Right hindlimb (tissue), 1 donor: ENCODE measurements around the gene USH2A.
A peak's percentile ranks its signal among the peaks of the same experiment; 100 is the strongest.
"Not testable (repeated sequence)": the region's sequence is repeated elsewhere in the genome, so short reads cannot be mapped to it uniquely, and the experiment has no call there.

Source experiments
- DNase-seq: peaks from one replicate; pipeline ENCODE4 v3.0.0-alpha.2; 2018

USH2A gene

GRCh38 chr1:216387782-216388181 is 35.5 kb downstream of the USH2A start:
- DNase-seq: no peak

GRCh38 chr1:216379441-216379840 is 43.8 kb downstream of the USH2A start:
- DNase-seq: no peak

GRCh38 chr1:216368249-216368648 is 55.0 kb downstream of the USH2A start:
- no peak for DNase-seq

GRCh38 chr1:216366979-216367378 is 56.3 kb downstream of the USH2A start:
- DNase-seq: no peak

- no peak for DNase-seq
These were observed 66.3 kb downstream of the USH2A start for GRCh38 chr1:216356945-216357344.

- no peak for DNase-seq
These were observed 73.1 kb downstream of the USH2A start for GRCh38 chr1:216350186-216350585.

GRCh38 chr1:216346526-216346925 is 76.7 kb downstream of the USH2A start:
- DNase-seq: peak; percentile 34

DNA sequence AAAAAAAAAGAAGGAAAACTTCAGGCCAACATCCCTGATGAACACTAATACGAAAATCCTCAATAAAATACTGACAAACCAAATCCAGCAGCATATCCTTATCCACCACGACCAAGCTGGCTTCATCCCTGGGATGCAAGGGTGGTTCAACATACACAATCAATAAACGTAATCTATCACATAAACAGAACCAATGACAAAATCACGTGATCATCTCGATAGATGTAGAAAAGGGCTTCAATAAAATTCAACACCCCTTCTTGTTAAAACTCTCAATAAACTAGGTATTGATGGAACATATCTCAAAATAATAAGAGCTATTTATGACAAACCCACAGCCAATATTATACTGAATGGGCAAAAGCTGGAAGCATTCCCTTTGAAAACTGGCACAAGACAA is 82.7 kb downstream of the USH2A start:
- DNase-seq: not testable (repeated sequence)

DNA sequence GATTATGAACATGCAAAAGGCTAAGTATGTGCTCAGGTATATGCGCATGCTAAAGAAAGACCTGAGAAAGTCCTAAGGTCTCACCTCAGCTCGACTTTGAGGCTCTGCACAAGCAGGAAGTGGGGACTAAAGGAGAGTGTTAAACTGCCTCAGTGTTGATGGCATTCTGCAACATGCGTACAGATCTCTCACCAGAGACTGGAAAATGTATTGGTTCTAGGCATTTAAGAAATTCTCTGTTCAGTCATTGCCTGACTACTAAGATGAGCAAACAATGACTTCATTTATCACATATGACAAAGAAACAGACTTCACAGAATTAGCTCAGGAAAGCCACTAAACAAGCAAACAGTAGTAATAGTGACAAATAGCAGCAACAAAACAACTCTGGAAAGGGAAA is 90.8 kb downstream of the USH2A start:
- DNase-seq: no peak

DNA sequence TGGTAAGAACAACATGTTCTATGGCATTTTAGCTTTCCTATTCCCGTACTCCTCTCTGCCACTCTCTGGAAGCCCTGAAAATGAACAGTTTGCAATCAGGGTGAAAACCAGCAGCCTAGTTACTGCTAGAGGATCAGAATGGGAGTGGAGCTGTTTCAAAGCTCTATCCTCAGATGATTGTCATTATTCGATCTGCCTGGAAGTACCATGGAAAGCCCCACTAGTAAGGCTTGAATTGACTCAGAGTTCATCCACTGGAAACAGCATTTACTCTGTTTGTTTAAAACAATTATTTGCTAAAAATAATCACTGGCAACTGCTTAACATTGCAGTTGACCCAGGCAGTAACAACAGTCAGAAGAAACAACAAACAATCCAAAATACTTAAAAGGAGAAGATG is 91.2 kb downstream of the USH2A start:
- no peak for DNase-seq

DNA sequence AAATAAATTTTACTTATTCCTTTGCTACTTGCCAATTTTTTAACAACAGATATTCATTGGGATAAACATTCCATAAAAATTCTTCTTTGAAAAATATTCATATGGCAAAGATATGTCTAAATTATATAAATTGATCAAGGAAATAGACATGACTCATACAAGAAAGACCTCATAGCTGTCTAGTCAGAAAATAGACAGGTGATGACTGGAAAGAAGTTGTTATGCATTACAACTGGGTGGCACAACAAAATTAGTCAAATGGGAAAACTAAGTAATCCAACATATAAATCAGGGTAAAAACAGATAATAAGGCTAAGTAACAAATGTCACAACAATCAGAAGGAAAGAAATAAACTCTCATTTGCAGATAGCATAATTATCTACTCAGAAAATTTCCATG is 92.0 kb downstream of the USH2A start:
- no peak for DNase-seq

- no peak for DNase-seq
These were observed 93.0 kb downstream of the USH2A start for GRCh38 chr1:216330262-216330661.

DNA sequence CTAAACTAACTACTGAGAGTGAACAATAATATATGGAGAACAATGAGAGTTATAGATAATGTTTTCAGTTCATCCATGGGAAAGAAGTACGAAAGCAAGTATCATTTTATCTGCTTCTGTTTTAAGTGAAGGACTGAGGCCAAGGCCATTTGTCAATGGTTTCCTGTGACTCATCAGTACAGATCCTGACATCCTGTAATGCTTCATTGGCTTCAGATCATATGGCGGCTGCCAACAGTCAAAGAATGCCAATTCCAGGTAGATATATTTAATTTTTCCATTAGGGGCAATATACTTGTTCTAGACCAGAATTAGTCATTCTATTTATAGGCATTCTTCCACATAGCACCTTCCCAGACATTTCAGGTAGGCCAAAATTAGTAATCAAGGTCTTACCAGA is 97.3 kb downstream of the USH2A start:
- DNase-seq: no peak

DNA sequence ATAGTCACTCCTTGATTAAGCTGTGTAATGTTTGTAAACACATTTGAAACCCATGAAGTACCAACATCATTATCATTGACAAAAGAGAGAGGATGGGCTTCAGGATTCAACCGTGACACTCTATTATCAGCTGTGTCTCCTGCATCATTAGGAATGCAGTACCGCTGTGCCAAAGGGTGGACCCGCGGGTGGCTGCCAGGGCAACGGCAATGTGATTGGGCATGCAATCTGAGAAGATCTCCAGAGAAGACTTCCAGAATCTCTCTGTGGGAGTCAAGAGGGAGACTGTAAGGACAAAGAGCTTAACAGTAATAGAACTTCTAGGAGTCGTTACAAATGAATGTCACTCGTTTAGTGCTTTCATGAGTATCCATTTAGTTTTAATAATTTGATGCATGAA is 97.9 kb downstream of the USH2A start:
- DNase-seq: no peak

GRCh38 chr1:216323344-216323743 is 99.9 kb downstream of the USH2A start:
- no peak for DNase-seq

DNA sequence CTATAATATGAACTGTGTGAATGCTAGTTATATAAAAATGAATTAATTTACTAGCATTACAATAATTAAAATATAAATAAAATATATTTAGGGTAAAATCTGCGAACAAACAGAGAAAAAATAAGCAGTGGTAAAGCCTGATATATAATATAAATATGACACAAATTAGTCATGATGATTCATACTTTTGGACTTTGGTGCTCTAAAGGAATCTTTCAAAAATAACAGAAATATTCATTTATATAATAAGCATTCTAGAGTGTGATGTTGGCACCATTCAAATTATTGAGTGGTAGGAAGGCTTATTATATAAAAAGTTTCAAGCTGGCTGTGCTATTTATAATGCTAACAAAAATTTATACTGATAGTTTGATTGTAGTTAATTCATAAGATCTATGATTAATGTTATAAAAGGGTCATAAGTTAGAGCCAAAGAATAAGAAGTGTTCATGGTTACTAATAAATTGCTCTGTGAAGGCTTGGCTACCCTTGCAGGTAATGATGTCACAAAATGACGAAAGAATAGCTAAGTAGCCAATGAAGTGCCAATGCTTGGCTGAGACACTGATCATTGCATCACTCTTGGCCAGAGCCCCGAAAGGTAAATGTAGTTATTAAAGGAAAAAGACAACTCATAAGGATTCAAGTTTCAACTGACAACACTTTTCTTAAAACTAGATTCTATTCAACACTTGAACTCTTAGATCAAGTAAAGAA is 108.7 kb downstream of the USH2A start:
- DNase-seq: no peak

DNA sequence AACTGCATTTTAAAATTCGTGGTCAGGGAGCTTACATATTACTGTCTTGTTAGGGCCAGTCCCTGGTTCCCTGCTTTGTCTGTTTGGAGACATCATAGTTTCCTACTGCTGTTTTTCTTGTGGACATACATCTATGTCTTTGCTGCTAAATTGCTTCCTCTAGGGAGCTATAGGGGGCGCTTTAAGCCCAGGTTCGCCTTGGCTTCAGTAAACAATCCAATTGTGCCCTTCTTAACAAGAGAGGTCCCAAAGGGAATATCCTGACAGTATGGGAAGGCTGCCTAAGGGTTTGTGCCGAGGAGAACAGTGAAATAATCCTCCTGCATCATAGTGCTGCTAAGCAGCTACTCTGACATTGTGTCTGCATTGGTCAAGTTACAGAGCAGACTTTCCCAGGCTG is 112.5 kb downstream of the USH2A start:
- no peak for DNase-seq

DNA sequence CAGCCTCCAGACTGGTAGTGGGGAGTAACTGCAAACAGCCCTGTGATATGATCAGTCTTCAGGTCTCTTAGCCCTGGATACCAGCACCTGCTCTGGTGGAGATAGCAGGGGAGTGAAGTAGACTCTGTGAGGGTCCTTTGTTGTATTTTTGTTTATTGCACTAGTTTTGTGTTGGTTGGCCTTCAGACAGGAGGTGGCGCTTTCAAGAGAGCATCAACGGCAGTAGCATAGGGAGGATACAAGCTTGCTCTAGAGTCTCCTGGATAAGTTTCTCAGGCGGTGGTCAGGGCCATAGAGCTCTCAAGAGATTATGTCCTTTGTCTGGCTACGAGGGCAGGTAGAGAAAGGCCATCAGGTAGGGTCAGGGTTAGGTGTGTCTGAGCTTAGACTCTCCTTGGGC is 116.4 kb downstream of the USH2A start:
- DNase-seq: no peak

- no peak for DNase-seq
These were observed 119.6 kb downstream of the USH2A start for GRCh38 chr1:216303690-216304089.

GRCh38 chr1:216293683-216294082 is 129.6 kb downstream of the USH2A start:
- DNase-seq: no peak

- DNase-seq: no peak
These were observed 133.2 kb downstream of the USH2A start for GRCh38 chr1:216290074-216290473.

- DNase-seq: no peak
These were observed 138.2 kb downstream of the USH2A start for GRCh38 chr1:216285052-216285451.

- no peak for DNase-seq
These were observed 141.5 kb downstream of the USH2A start for GRCh38 chr1:216281757-216282156.

- DNase-seq: no peak
These were observed 153.0 kb downstream of the USH2A start for GRCh38 chr1:216270086-216270773.

GRCh38 chr1:216261631-216262030 is 161.6 kb downstream of the USH2A start:
- no peak for DNase-seq
